H1 (cell line): Measurements from ENCODE around the gene HMGN3. TPM values are rescaled to one million over a fixed set of nuclear protein-coding genes. Genes with fewer than 3 reads are reported as not detected.

ENCODE experiments used
- CTCF ChIA-PET: fragments of 300-600 bp; sonication (Branson Sonifier 250); formaldehyde crosslinking; loops from one replicate; lab custom pipeline; 2021; ENCODE audit not compliant: partially characterized antibody; lab: Charles Lee
- POLR2A ChIA-PET: fragments of 300-600 bp; sonication (Branson Sonifier 250); formaldehyde crosslinking; loops from one replicate; lab custom pipeline; 2021; ENCODE audit warnings: inconsistent platforms; ENCODE audit not compliant: partially characterized antibody; lab: Charles Lee
- DNase-seq, 2 experiments: peaks; one replicate each; pipeline versions ENCODE4 v3.0.0 to v3.0.0-alpha.2; 2010 to 2022; ENCODE audit warnings: low spot score in 2 of 2, low read depth in 1 of 2, mixed read lengths in 1 of 2
- FAIRE-seq: peaks from 2 replicates; lab custom pipeline; 2011; peaks lifted over from hg19 to GRCh38; lab: Jason Lieb, UNC
- H2AFZ ChIP-seq: 2 replicates; pipeline ENCODE4 v1.8.1; 2012; ENCODE audit warnings: low read length, inconsistent platforms
- H2AK5ac ChIP-seq: 2 replicates; pipeline ENCODE4 v1.6.1; 2013; ENCODE audit warnings: low read depth, low read length
- H2BK120ac ChIP-seq: replicated peaks from 2 replicates; pipeline ENCODE3; 2013; ENCODE audit warnings: low read depth, low read length, inconsistent platforms
- H2BK12ac ChIP-seq: 2 replicates; pipeline ENCODE4 v1.6.1; 2013; ENCODE audit warnings: low read depth, low read length
- H2BK15ac ChIP-seq: 2 replicates; pipeline ENCODE4 v1.6.1; 2013; ENCODE audit warnings: low read length
- H2BK20ac ChIP-seq: 2 replicates; pipeline ENCODE4 v1.6.1; 2013; ENCODE audit warnings: low read length
- H2BK5ac ChIP-seq: 2 replicates; pipeline ENCODE4 v1.6.1; 2013; ENCODE audit warnings: low read depth, low read length
- H3K14ac ChIP-seq: 2 replicates; pipeline ENCODE4 v1.6.1; 2013; ENCODE audit warnings: inconsistent platforms; ENCODE audit not compliant: insufficient read length
- H3K18ac ChIP-seq: 2 replicates; pipeline ENCODE4 v1.6.1; 2013; ENCODE audit warnings: low read length; ENCODE audit errors: extremely low read depth
- H3K23ac ChIP-seq: 2 replicates; pipeline ENCODE4 v1.6.1; 2013; ENCODE audit warnings: inconsistent platforms; ENCODE audit not compliant: insufficient read length
- H3K23me2 ChIP-seq: 2 replicates; pipeline ENCODE4 v1.6.1; 2013; ENCODE audit warnings: low read depth, low read length
- H3K27ac ChIP-seq: 2 replicates; pipeline ENCODE4 v1.6.1; 2011; ENCODE audit warnings: low read depth, low read length, inconsistent platforms
- H3K27me3 ChIP-seq, 4 experiments: replicated peaks in 1 of 4; 1 replicate in 1 of 4; 2 replicates in 3 of 4; pipeline versions ENCODE4 v1.6.1 to v1.8.1; 2011 to 2013; ENCODE audit warnings: low read length in 3 of 4, mild to moderate bottlenecking in 3 of 4, inconsistent platforms in 2 of 4, mixed read lengths in 2 of 4, moderate library complexity in 1 of 4; ENCODE audit not compliant: control insufficient read depth in 3 of 4, insufficient read depth in 3 of 4; ENCODE audit errors: extremely low read depth in 1 of 4
- H3K36me3 ChIP-seq, 4 experiments: 2 replicates each; pipeline versions ENCODE4 v1.6.1 to v1.8.1; 2011 to 2013; ENCODE audit warnings: mild to moderate bottlenecking in 4 of 4, low read length in 3 of 4, moderate library complexity in 2 of 4, control low read depth in 1 of 4, inconsistent platforms in 1 of 4; ENCODE audit not compliant: insufficient read depth in 4 of 4, control insufficient read depth in 2 of 4
- H3K4ac ChIP-seq: replicated peaks from 2 replicates; pipeline ENCODE3; 2013; ENCODE audit warnings: low read length, low read depth, mixed read lengths, inconsistent platforms; ENCODE audit not compliant: insufficient read length
- H3K4me1 ChIP-seq, 4 experiments: replicated peaks in 1 of 4; 1 replicate in 1 of 4; 2 replicates in 3 of 4; pipeline versions ENCODE4 v1.6.1 to v1.8.1; 2011 to 2013; ENCODE audit warnings: low read length in 3 of 4, inconsistent platforms in 2 of 4, mixed read lengths in 1 of 4; ENCODE audit not compliant: insufficient read depth in 4 of 4, control insufficient read depth in 3 of 4
- H3K4me2 ChIP-seq, 2 experiments: 2 replicates each; pipeline versions ENCODE4 v1.6.1 to v1.8.1; 2011 to 2013; ENCODE audit warnings: low read depth in 2 of 2, low read length in 2 of 2, control low read depth in 1 of 2, inconsistent platforms in 1 of 2, mild to moderate bottlenecking in 1 of 2; ENCODE audit not compliant: insufficient read depth in 1 of 2
- H3K4me3 ChIP-seq, 4 experiments: fragments of 200-600, 300-600 bp in 1 of 4; sonication (generic), shearing (Covaris generic), sonication (Bioruptor Twin) in 1 of 4; 2 replicates each; pipeline versions ENCODE4 v1.5.1 to v1.8.1; 2011 to 2016; ENCODE audit warnings: low read length in 4 of 4, low read depth in 3 of 4, control low read depth in 2 of 4, inconsistent platforms in 2 of 4, mild to moderate bottlenecking in 2 of 4, mixed read lengths in 1 of 4, moderate library complexity in 1 of 4; ENCODE audit not compliant: insufficient read depth in 2 of 4; ENCODE audit errors: extremely low read depth in 1 of 4
- H3K56ac ChIP-seq: replicated peaks from 2 replicates; pipeline ENCODE3; 2013; ENCODE audit warnings: low read depth, mild to moderate bottlenecking, mixed read lengths, low read length, inconsistent platforms; ENCODE audit not compliant: insufficient read length
- H3K79me1 ChIP-seq: 2 replicates; pipeline ENCODE4 v1.6.1; 2013; ENCODE audit warnings: low read depth, low read length, control low read depth
- H3K79me2 ChIP-seq, 2 experiments: 2 replicates each; pipeline versions ENCODE4 v1.6.1 to v1.8.1; 2012 to 2013; ENCODE audit warnings: low read length in 2 of 2, mild to moderate bottlenecking in 2 of 2, inconsistent platforms in 1 of 2; ENCODE audit not compliant: insufficient read depth in 2 of 2, control insufficient read depth in 1 of 2
- H3K9ac ChIP-seq, 4 experiments: replicated peaks in 1 of 4; 1 replicate in 1 of 4; 2 replicates in 3 of 4; pipeline versions ENCODE4 v1.6.1 to v1.8.1; 2011 to 2013; ENCODE audit warnings: low read depth in 3 of 4, low read length in 3 of 4, control low read depth in 2 of 4, mild to moderate bottlenecking in 2 of 4, moderate library complexity in 2 of 4, inconsistent platforms in 1 of 4; ENCODE audit errors: extremely low read depth in 1 of 4
- H3K9me3 ChIP-seq, 2 experiments: 2 replicates each; pipeline versions ENCODE4 v1.6.1 to v1.8.1; 2012 to 2013; ENCODE audit warnings: mild to moderate bottlenecking in 2 of 2, moderate library complexity in 2 of 2, control low read depth in 1 of 2, inconsistent platforms in 1 of 2, low read depth in 1 of 2, low read length in 1 of 2, mixed read lengths in 1 of 2; ENCODE audit not compliant: insufficient read depth in 2 of 2
- H4K20me1 ChIP-seq, 2 experiments: replicated peaks in 1 of 2; 2 replicates each; pipeline versions ENCODE3 to v1.8.1; 2011 to 2013; ENCODE audit warnings: inconsistent platforms in 2 of 2, low read length in 2 of 2, mild to moderate bottlenecking in 1 of 2; ENCODE audit not compliant: insufficient read depth in 2 of 2, control insufficient read depth in 1 of 2
- H4K5ac ChIP-seq: 2 replicates; pipeline ENCODE4 v1.6.1; 2013; ENCODE audit warnings: low read length, low read depth, mixed read lengths, inconsistent platforms; ENCODE audit not compliant: insufficient read length
- H4K8ac ChIP-seq: 2 replicates; pipeline ENCODE4 v1.8.0; 2013; ENCODE audit warnings: mild to moderate bottlenecking, moderate library complexity, low read length, inconsistent platforms; ENCODE audit not compliant: insufficient read depth; ENCODE audit errors: extremely low read depth
- H4K91ac ChIP-seq: replicated peaks from 2 replicates; pipeline ENCODE3; 2013; ENCODE audit warnings: low read length, mixed read lengths, inconsistent platforms; ENCODE audit not compliant: insufficient read length
- CEBPB ChIP-seq: IDR thresholded peaks from 2 replicates; pipeline ENCODE4 v1.6.1; 2012; ENCODE audit warnings: low read depth, low read length
- WGBS, 2 experiments: shearing (Covaris generic) in 1 of 2; methylation state at CpG; one replicate each; pipeline versions ENCODE4 v1.1.6 to v1.1.7; 2013 to 2015; ENCODE audit warnings: low lambda C conversion rate in 2 of 2, mixed read lengths in 2 of 2, inconsistent platforms in 1 of 2, low coverage in 1 of 2, missing lambda C conversion rate in 1 of 2; ENCODE audit not compliant: insufficient replicate concordance in 2 of 2, insufficient coverage in 1 of 2, insufficient read length in 1 of 2; ENCODE audit errors: extremely low coverage in 1 of 2, missing lambda C conversion rate in 1 of 2; 5-methylcytosine and 5-hydroxymethylcytosine counted together
- polyA plus RNA-seq, 7 experiments: library from polyadenylated mRNA; depleted of rRNA in 3 of 7; stranded (reverse) in 5 of 7; unstranded in 2 of 7; fragments of >200 nt in 5 of 7; fragments of 200-250 nt in 2 of 7; gene quantifications; 1 replicate in 5 of 7; 2 replicates in 1 of 7; 4 replicates in 1 of 7; pipeline versions ENCODE4 v1.2.1 to v1.2.3, GENCODE V29; 2011 to 2013; ENCODE audit warnings: missing spikeins in 2 of 7, mixed read lengths in 2 of 7
- total RNA-seq: library from RNA; stranded (reverse); fragmentation: NEBNext Ultra II Directional; extraction: Animal tissue kit (Norgen Biotek cat#: 25700); gene quantifications from 2 replicates; pipeline ENCODE4 v1.2.1, GENCODE V29; 2021
- TF ChIP-seq, protein P1 (sequence below): IDR thresholded peaks from 2 replicates; pipeline ENCODE4 v1.6.1; 2012; ENCODE audit warnings: inconsistent platforms

HMGN3 gene
- total and polyA plus RNA-seq, 2 of the 8 experiments (the other 6 are each of a cell fraction or from before 2014, with no cell fraction given): 84.4 to 167 TPM

- Histone ChIP-seq H3K4me1 (peaks cover 0 to 6% (median 2%) of the 10 kb centered on the region in 4 experiments; a peak in 4 of 7 replicates), H3K4me3 (no peak overlapping the region), H4K20me1 (peaks cover 6% of the 10 kb centered on the region in 2 experiments), H3K27ac (no peak overlapping the region), H3K36me3 (peaks cover 0 to 3% (median 0%) of the 10 kb centered on the region in 4 experiments; a peak in 2 of 8 replicates), H3K27me3 (no peaks in the 10 kb centered on the region), H2BK15ac (no peak overlapping the region), H3K9me3 (no peaks in the 10 kb centered on the region), H2BK5ac (no peak overlapping the region), H3K23me2 (peaks cover 4% of the 10 kb centered on the region; the same call in 1 of the 2 replicates), H2AFZ (no peak overlapping the region), H2BK12ac (no peak overlapping the region), H3K14ac (no peak overlapping the region), H3K18ac (no peak overlapping the region), H3K56ac (no peak overlapping the region), H3K23ac (no peak overlapping the region), H3K4ac (no peak overlapping the region), H3K9ac (no peak overlapping the region), H4K91ac (no peak overlapping the region), H4K5ac (no peak overlapping the region), H2BK120ac (no peak overlapping the region), H3K79me1 (no peaks in the 10 kb centered on the region; the same call in 1 of the 2 replicates), H2BK20ac (no peak overlapping the region)
- POLR2A ChIA-PET: interaction anchor here (0.8 kb wide), 1 partner anchor 13 kb away, joined by 3 read pairs; no protein-coding TSS in a partner anchor
- FAIRE-seq: no peak
- TF ChIP-seq CEBPB: peak; percentile 93
- TF ChIP-seq, protein P1, sequence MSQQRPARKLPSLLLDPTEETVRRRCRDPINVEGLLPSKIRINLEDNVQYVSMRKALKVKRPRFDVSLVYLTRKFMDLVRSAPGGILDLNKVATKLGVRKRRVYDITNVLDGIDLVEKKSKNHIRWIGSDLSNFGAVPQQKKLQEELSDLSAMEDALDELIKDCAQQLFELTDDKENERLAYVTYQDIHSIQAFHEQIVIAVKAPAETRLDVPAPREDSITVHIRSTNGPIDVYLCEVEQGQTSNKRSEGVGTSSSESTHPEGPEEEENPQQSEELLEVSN: no peak
- TF ChIP-seq, all 59 proteins: peak for 1
- CTCF ChIA-PET: no interaction called here
- Histone ChIP-seq H3K4me2 (no peak overlapping the region), H2AK5ac (no peak overlapping the region), H4K8ac (no peak overlapping the region), H3K79me2 (peaks cover 8 to 91% of the 10 kb centered on the region in 2 experiments; a peak in 3 of 4 replicates)
- 90% methylated on average over 2 of the region's 2 CpGs; no CpG with 5 or more reads in 1 of the 2 experiments for WGBS, 2 experiments
- no peak for DNase-seq
These were observed 4.3 kb downstream of the HMGN3 start for GRCh38 chr6:79230149-79230548.
